GM23248 (cell line): ENCODE measurements around the gene MACROD2.

Experiments used
- EZH2 ChIP-seq: fragments of 200-600 bp; sonication (generic); IDR thresholded peaks from 2 replicates; pipeline ENCODE4 v1.6.1; 2018; ENCODE audit warnings: antibody characterized with exemption, mild to moderate bottlenecking; ENCODE audit not compliant: insufficient read depth, poor library complexity, severe bottlenecking
- EZH2phosphoT487 ChIP-seq: fragments of 200-600 bp; sonication (generic); IDR thresholded peaks from 2 replicates; pipeline ENCODE4 v1.6.1; 2018; ENCODE audit warnings: antibody characterized with exemption, moderate library complexity, mild to moderate bottlenecking, low read depth; ENCODE audit not compliant: insufficient read depth

- no peak for TF ChIP-seq EZH2
- TF ChIP-seq EZH2phosphoT487, result no peak
Observed at GRCh38 chr20:14062171-14062570, 66.9 kb downstream of the MACROD2 start.
